ENCODE results near the gene BDKRB1.

BDKRB1 gene

GRCh38 chr14:96287856-96288255 is 31.8 kb downstream of the BDKRB1 start:
- Histone ChIP-seq H3F3A (ENCODE audit: control insufficient read depth, insufficient read depth) (no peaks in the 10 kb centered on the region), H3K79me2 (ENCODE audit: control insufficient read depth, low read length) (no peaks in the 10 kb centered on the region), H3K4me3 (ENCODE audit: low read length) (no peak overlapping the region), H3K4me2 (ENCODE audit: low read length) (no peak overlapping the region), H4K20me1 (ENCODE audit: control insufficient read depth, insufficient read depth, low read depth, low read length) (no peaks in the 10 kb centered on the region), H3K4me1 (ENCODE audit: control insufficient read depth, low read length) (no peaks in the 10 kb centered on the region), H3K36me3 (ENCODE audit: control insufficient read depth, low read length) (peaks cover 32% of the 10 kb centered on the region), H3K9me3 (ENCODE audit: control insufficient read depth, insufficient read depth, low read length) (no peaks in the 10 kb centered on the region), H3K9me2 (replicated peaks; ENCODE audit: control insufficient read depth, low read length) (no peaks in the 10 kb centered on the region), H3K27ac (ENCODE audit: low read depth, low read length) (no peak overlapping the region), H3K27me3 (ENCODE audit: control insufficient read depth, low read length) (no peaks in the 10 kb centered on the region)
- no peak for TF ChIP-seq EZH2phosphoT487 (IDR thresholded peaks at IDR 0.05; ENCODE audit: borderline replicate concordance, low read length)
- TF ChIP-seq CTCF (IDR thresholded peaks at IDR 0.05; ENCODE audit: low read depth, low read length, poor library complexity, severe bottlenecking) = no peak

DNA sequence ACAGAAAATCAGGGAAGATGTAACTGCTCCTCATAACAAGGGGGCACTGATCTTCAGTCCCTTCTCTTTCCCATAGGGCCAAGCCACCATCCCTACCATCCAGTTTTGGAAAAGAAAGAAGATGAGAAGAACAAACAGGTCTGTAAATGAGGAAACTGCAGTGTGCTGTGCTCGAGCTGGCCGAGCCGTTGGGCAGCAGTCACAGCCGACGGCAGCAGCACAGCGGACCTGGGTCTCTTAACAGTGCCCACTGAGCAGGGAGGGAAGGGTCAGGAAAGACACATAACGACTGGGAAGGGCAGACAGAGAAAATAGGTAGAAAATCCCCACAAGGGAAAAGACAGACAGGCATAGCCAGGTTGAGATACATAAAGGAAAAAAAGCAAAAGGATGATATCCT is 38.2 kb downstream of the BDKRB1 start:
- TF ChIP-seq EZH2phosphoT487 (IDR thresholded peaks at IDR 0.05; ENCODE audit: borderline replicate concordance, low read length) = no peak
- no peak for TF ChIP-seq CTCF (IDR thresholded peaks at IDR 0.05; ENCODE audit: low read depth, low read length, poor library complexity, severe bottlenecking)
- no peaks in the 10 kb centered on the region for H3K79me2 ChIP-seq (ENCODE audit: control insufficient read depth, low read length)
- no peaks in the 10 kb centered on the region for H3F3A ChIP-seq (ENCODE audit: control insufficient read depth, insufficient read depth)
- H3K4me1 ChIP-seq (ENCODE audit: control insufficient read depth, low read length) = no peaks in the 10 kb centered on the region
- H3K9me3 ChIP-seq (ENCODE audit: control insufficient read depth, insufficient read depth, low read length) = no peaks in the 10 kb centered on the region
- H4K20me1 ChIP-seq (ENCODE audit: control insufficient read depth, insufficient read depth, low read depth, low read length) = no peaks in the 10 kb centered on the region
- no peak overlapping the region for H3K27ac ChIP-seq (ENCODE audit: low read depth, low read length)
- no peaks in the 10 kb centered on the region for H3K27me3 ChIP-seq (ENCODE audit: control insufficient read depth, low read length)
- H3K4me2 ChIP-seq (ENCODE audit: low read length) = no peak overlapping the region
- H3K9me2 ChIP-seq (replicated peaks; ENCODE audit: control insufficient read depth, low read length) = no peaks in the 10 kb centered on the region
- H3K4me3 ChIP-seq (ENCODE audit: low read length) = no peak overlapping the region
- H3K36me3 ChIP-seq (ENCODE audit: control insufficient read depth, low read length) = peaks cover 23% of the 10 kb centered on the region

- H3F3A ChIP-seq (ENCODE audit: control insufficient read depth, insufficient read depth) = no peaks in the 10 kb centered on the region
- H3K27me3 ChIP-seq (ENCODE audit: control insufficient read depth, low read length) = no peaks in the 10 kb centered on the region
- peaks cover 8% of the 10 kb centered on the region; the same call in 1 of the 2 replicates for H3K36me3 ChIP-seq (ENCODE audit: control insufficient read depth, low read length)
- TF ChIP-seq CTCF (IDR thresholded peaks at IDR 0.05; ENCODE audit: low read depth, low read length, poor library complexity, severe bottlenecking) (peak; percentile 17), EZH2phosphoT487 (IDR thresholded peaks at IDR 0.05; ENCODE audit: borderline replicate concordance, low read length) (no peak)
- no peak overlapping the region for H3K4me3 ChIP-seq (ENCODE audit: low read length)
- no peaks in the 10 kb centered on the region for H4K20me1 ChIP-seq (ENCODE audit: control insufficient read depth, insufficient read depth, low read depth, low read length)
- H3K79me2 ChIP-seq (ENCODE audit: control insufficient read depth, low read length) = no peaks in the 10 kb centered on the region
- no peaks in the 10 kb centered on the region for H3K9me2 ChIP-seq (replicated peaks; ENCODE audit: control insufficient read depth, low read length)
- no peak overlapping the region for H3K27ac ChIP-seq (ENCODE audit: low read depth, low read length)
- H3K4me1 ChIP-seq (ENCODE audit: control insufficient read depth, low read length) = no peaks in the 10 kb centered on the region
- H3K9me3 ChIP-seq (ENCODE audit: control insufficient read depth, insufficient read depth, low read length) = no peaks in the 10 kb centered on the region
- H3K4me2 ChIP-seq (ENCODE audit: low read length) = no peak overlapping the region
These were observed 41.0 kb downstream of the BDKRB1 start for GRCh38 chr14:96297000-96297399.

All from DOHH2 (cell line).